ENCODE data around the gene MYADM.

GRCh38 chr19:53847555-53847954 is 20.1 kb upstream of the MYADM start:
- TF ChIP-seq POLR2A (IDR thresholded peaks at IDR 0.05): no peak
- no peak for TF ChIP-seq CTCF (IDR thresholded peaks at IDR 0.05)

All from heart left ventricle (tissue), 13 donors.